ENCODE measurements around the gene HSD3B1. TPM values are rescaled to one million over a fixed set of nuclear protein-coding genes. Genes with fewer than 3 reads are reported as not detected.

Gene HSD3B1
- total RNA-seq, 2 experiments from 2014 or later: not detected

- intact Hi-C loops (cut with DNase I, micrococcal nuclease): no loop called here
- Mint-ChIP-seq H3K9me3 (no peaks in the 10 kb centered on the region), H3K4me3 (no peak overlapping the region), H3K27ac (no peak overlapping the region), H3K27me3 (peaks cover 7% of the 10 kb centered on the region), H3K36me3 (ENCODE audit: low read depth) (no peaks in the 10 kb centered on the region), H3K4me1 (ENCODE audit: low read depth) (no peaks in the 10 kb centered on the region)
- ATAC-seq (ENCODE audit: poor library complexity): no peak
- no peak overlapping the region for H3K4me3 ChIP-seq (ENCODE audit: low read length)
- ChIA-PET POLR2A (interaction anchor here (1.1 kb wide), 1 partner anchor 9 kb away, joined by 3 read pairs; no protein-coding TSS in a partner anchor), CTCF (no interaction called here)
- DNase-seq: no peak
- no peaks in the 10 kb centered on the region for H3K9me3 ChIP-seq (ENCODE audit: control insufficient read depth in 1 of 2, insufficient read depth in 1 of 2, low read length in 2 of 2)
- H3K27me3 ChIP-seq (ENCODE audit: control insufficient read depth in 1 of 2, insufficient read depth in 2 of 2, low read length in 2 of 2): no peaks in the 10 kb centered on the region
- no peaks in the 10 kb centered on the region for H3K36me3 ChIP-seq (ENCODE audit: insufficient read depth, low read length)
- H3K27ac ChIP-seq (ENCODE audit: low read depth in 1 of 2, low read length in 2 of 2): no peak overlapping the region
- no peak for TF ChIP-seq CTCF (IDR thresholded peaks at IDR 0.05)
- H3K4me1 ChIP-seq (ENCODE audit: insufficient read depth, low read length): no peaks in the 10 kb centered on the region
Measured at GRCh38 chr1:119510046-119510445, 3.0 kb downstream of the HSD3B1 start.

GRCh38 chr1:119515221-119515620, 8.2 kb downstream of the HSD3B1 start:
- no peaks in the 10 kb centered on the region for H3K9me3 ChIP-seq (ENCODE audit: control insufficient read depth in 1 of 2, insufficient read depth in 1 of 2, low read length in 2 of 2)

GRCh38 chr1:119516247-119516646, 9.2 kb downstream of the HSD3B1 start:
- Mint-ChIP-seq H3K4me1 (ENCODE audit: low read depth) (no peaks in the 10 kb centered on the region), H3K4me3 (no peak overlapping the region), H3K27ac (no peak overlapping the region), H3K27me3 (peaks cover 5% of the 10 kb centered on the region), H3K9me3 (no peaks in the 10 kb centered on the region), H3K36me3 (ENCODE audit: low read depth) (no peaks in the 10 kb centered on the region)
- H3K4me3 ChIP-seq (ENCODE audit: low read length): no peak overlapping the region
- DNase-seq (no peak), ATAC-seq (ENCODE audit: poor library complexity) (no peak)
- intact Hi-C loops (cut with DNase I, micrococcal nuclease): no loop called here
- no peak for TF ChIP-seq CTCF (IDR thresholded peaks at IDR 0.05)
- H3K9me3 ChIP-seq (ENCODE audit: control insufficient read depth in 1 of 2, insufficient read depth in 1 of 2, low read length in 2 of 2): no peaks in the 10 kb centered on the region
- H3K36me3 ChIP-seq (ENCODE audit: insufficient read depth, low read length): no peaks in the 10 kb centered on the region
- POLR2A ChIA-PET: no interaction called here
- no peak overlapping the region for H3K27ac ChIP-seq (ENCODE audit: low read depth in 1 of 2, low read length in 2 of 2)
- CTCF ChIA-PET: no interaction called here
- no peaks in the 10 kb centered on the region for H3K4me1 ChIP-seq (ENCODE audit: insufficient read depth, low read length)
- peaks cover 0 to 2% of the 10 kb centered on the region in 2 experiments for H3K27me3 ChIP-seq (ENCODE audit: control insufficient read depth in 1 of 2, insufficient read depth in 2 of 2, low read length in 2 of 2)

More at GRCh38 chr1:119515221-119515620, 8.2 kb downstream of the HSD3B1 start:
- intact Hi-C loops (cut with DNase I, micrococcal nuclease): no loop called here
- Mint-ChIP-seq H3K27me3 (peaks cover 7% of the 10 kb centered on the region), H3K9me3 (no peaks in the 10 kb centered on the region), H3K36me3 (ENCODE audit: low read depth) (no peaks in the 10 kb centered on the region), H3K4me1 (ENCODE audit: low read depth) (no peaks in the 10 kb centered on the region), H3K4me3 (no peak overlapping the region), H3K27ac (no peak overlapping the region)
- DNase-seq (no peak), ATAC-seq (ENCODE audit: poor library complexity) (no peak)
- ChIA-PET CTCF (no interaction called here), POLR2A (no interaction called here)
- Histone ChIP-seq H3K4me1 (ENCODE audit: insufficient read depth, low read length) (no peaks in the 10 kb centered on the region), H3K36me3 (ENCODE audit: insufficient read depth, low read length) (no peaks in the 10 kb centered on the region), H3K4me3 (ENCODE audit: low read length) (no peak overlapping the region), H3K27me3 (ENCODE audit: control insufficient read depth in 1 of 2, insufficient read depth in 2 of 2, low read length in 2 of 2) (peaks cover 0 to 2% of the 10 kb centered on the region in 2 experiments), H3K27ac (ENCODE audit: low read depth in 1 of 2, low read length in 2 of 2) (no peak overlapping the region)
- TF ChIP-seq CTCF (IDR thresholded peaks at IDR 0.05): no peak
